Measurements from ENCODE around the gene KRTAP4-6. TPM values are rescaled to one million over a fixed set of nuclear protein-coding genes. Genes with fewer than 3 reads are reported as not detected.

Gene KRTAP4-6
- total and polyA plus RNA-seq, 4 donors, result not detected

- TF ChIP-seq MAX (IDR thresholded peaks at IDR 0.05), result no peak
- TF ChIP-seq ZBTB33 (IDR thresholded peaks at IDR 0.05), result no peak
- no peak for TF ChIP-seq EGR1 (IDR thresholded peaks at IDR 0.05; ENCODE audit: low read depth in 2 of 2)
- no peak for TF ChIP-seq RAD21 (IDR thresholded peaks at IDR 0.05)
- TF ChIP-seq SP1 (IDR thresholded peaks at IDR 0.05), result no peak
- no peak for TF ChIP-seq NR2F2 (IDR thresholded peaks at IDR 0.05)
- no peak for TF ChIP-seq YY1 (IDR thresholded peaks at IDR 0.05)
- TF ChIP-seq HNF4G (IDR thresholded peaks at IDR 0.05), result no peak
- no peak for TF ChIP-seq HNF4A (conservative IDR thresholded peaks at IDR 0.05)
- TF ChIP-seq TAF1 (conservative IDR thresholded peaks at IDR 0.05), result no peak
- no peak for TF ChIP-seq REST (IDR thresholded peaks at IDR 0.05)
- Histone ChIP-seq H3K4me3 (ENCODE audit: low read depth in 1 of 3, low read length in 3 of 3) (no peak within 1 kb of the TSS), H3K9me3 (ENCODE audit: control insufficient read depth in 4 of 4, low read length in 3 of 4) (no peaks in the 10 kb centered on the region), H3K27ac (ENCODE audit: low read depth in 1 of 2, low read length in 2 of 2) (no peak within 1 kb of the TSS), H3K4me1 (ENCODE audit: control insufficient read depth in 4 of 4, insufficient read depth in 4 of 4, low read length in 3 of 4) (no peaks in the 10 kb centered on the region), H3K27me3 (ENCODE audit: control insufficient read depth in 4 of 4, insufficient read depth in 4 of 4, low read length in 3 of 4) (no peaks in the 10 kb centered on the region), H3K36me3 (ENCODE audit: control insufficient read depth in 4 of 4, insufficient read depth in 3 of 4, low read depth in 1 of 4, low read length in 3 of 4) (no peaks in the 10 kb centered on the region), H3K9ac (ENCODE audit: low read depth in 1 of 2, low read length in 2 of 2) (no peak within 1 kb of the TSS)
- WGBS, result 72% methylated on average over 1 of the region's 1 CpG
- DNase-seq (ENCODE audit: low spot score), result no peak
Measured at GRCh38 chr17:41168121-41168520, 27.8 kb upstream of the KRTAP4-6 start, which contains the start of gene KRTAP4-3. KRTAP4-3 (minus strand) TSS chr17:41168221; CDS start chr17:41168172, 49 bp downstream.

- no peaks in the 10 kb centered on the region for H3K9me3 ChIP-seq (ENCODE audit: control insufficient read depth in 4 of 4, low read length in 3 of 4)
- H3K27me3 ChIP-seq (ENCODE audit: control insufficient read depth in 4 of 4, insufficient read depth in 4 of 4, low read length in 3 of 4), result no peaks in the 10 kb centered on the region
- 79% methylated on average over 7 of the region's 7 CpGs for WGBS
- H3K36me3 ChIP-seq (ENCODE audit: control insufficient read depth in 4 of 4, insufficient read depth in 3 of 4, low read depth in 1 of 4, low read length in 3 of 4), result no peaks in the 10 kb centered on the region
- H3K4me3 ChIP-seq (ENCODE audit: low read depth in 1 of 3, low read length in 3 of 3), result no peak overlapping the region
- H3K4me1 ChIP-seq (ENCODE audit: control insufficient read depth in 4 of 4, insufficient read depth in 4 of 4, low read length in 3 of 4), result no peaks in the 10 kb centered on the region
- no peak overlapping the region for H3K9ac ChIP-seq (ENCODE audit: low read depth in 1 of 2, low read length in 2 of 2)
- no peak for DNase-seq (ENCODE audit: low spot score)
- H3K27ac ChIP-seq (ENCODE audit: low read depth in 1 of 2, low read length in 2 of 2), result no peak overlapping the region
- TF ChIP-seq SP1 (IDR thresholded peaks at IDR 0.05) (no peak), HNF4G (IDR thresholded peaks at IDR 0.05) (no peak), RXRA (IDR thresholded peaks at IDR 0.05) (no peak), FOXA2 (IDR thresholded peaks at IDR 0.05) (no peak), FOXA1 (IDR thresholded peaks at IDR 0.05) (no peak), JUND (IDR thresholded peaks at IDR 0.05) (no peak), EGR1 (IDR thresholded peaks at IDR 0.05; ENCODE audit: low read depth in 2 of 2) (no peak), REST (IDR thresholded peaks at IDR 0.05) (no peak), RAD21 (IDR thresholded peaks at IDR 0.05) (no peak), GABPA (IDR thresholded peaks at IDR 0.05 in 1 of 2, conservative IDR thresholded peaks at IDR 0.05 in 1 of 2) (no peak), NR2F2 (IDR thresholded peaks at IDR 0.05) (no peak), CTCF (IDR thresholded peaks at IDR 0.05; ENCODE audit: low read depth, low read length, missing input control) (no peak), MAX (IDR thresholded peaks at IDR 0.05) (no peak), ATF3 (IDR thresholded peaks at IDR 0.05) (no peak)
Measured at GRCh38 chr17:41167561-41167960, 27.2 kb upstream of the KRTAP4-6 start.

Data from liver (tissue), 9 donors.